HepG2 (cell line): ENCODE measurements around the gene CCDC136. TPM values are rescaled to one million over a fixed set of nuclear protein-coding genes. Genes with fewer than 3 reads are reported as not detected.

Source experiments
- ATAC-seq: fragments of 200-7000 bp; cut with Tn5 transposase; 3 replicates; pipeline ENCODE4 v1.9.1; 2020; ENCODE audit warnings: mild to moderate bottlenecking, moderate library complexity
- BruUV-seq: library from RNA; stranded (reverse); fragments of 400-500 nt; replicated peaks from 2 replicates; lab custom pipeline; 2021; lab: Mats Ljungman, UMichigan
- CTCF ChIA-PET: fragments of 300-600 bp; formaldehyde crosslinking; extraction: SDS; loops from one replicate; lab custom pipeline; 2021; ENCODE audit warnings: low total read pairs, inconsistent platforms, low intra/inter-chr PET ratio; lab: Yijun Ruan, JAX
- POLR2A ChIA-PET: fragments of 350-600 bp; sonication (Branson Sonifier 250); formaldehyde crosslinking; loops from one replicate; lab custom pipeline; 2020; ENCODE audit warnings: antibody characterized with exemption, inconsistent platforms; lab: Yijun Ruan, JAX
- DNase-seq: peaks from one replicate; pipeline ENCODE4 v3.0.0-alpha.2; 2015; ENCODE audit warnings: low spot score
- FAIRE-seq: peaks from 3 replicates; lab custom pipeline; 2011; peaks lifted over from hg19 to GRCh38; lab: Jason Lieb, UNC
- H2AFZ ChIP-seq: one replicate; pipeline ENCODE4 v1.6.1; 2011; ENCODE audit warnings: low read length, inconsistent platforms
- H3K27ac ChIP-seq: fragments of 300-600 bp; 3 replicates; pipeline ENCODE4 v1.8.0; 2011; ENCODE audit warnings: mixed run types, mild to moderate bottlenecking, mixed read lengths, low read length, inconsistent platforms; ENCODE audit not compliant: insufficient read depth; ENCODE audit errors: extremely low read length
- H3K27me3 ChIP-seq, 2 experiments: fragments of 200-600 bp in 1 of 2; 2 replicates in 1 of 2; 3 replicates in 1 of 2; pipeline versions ENCODE4 v1.6.0 to v1.8.0; 2011; ENCODE audit warnings: low read length in 2 of 2, mild to moderate bottlenecking in 2 of 2, moderate library complexity in 2 of 2, inconsistent platforms in 1 of 2; ENCODE audit not compliant: insufficient read depth in 2 of 2, control insufficient read depth in 1 of 2
- H3K36me3 ChIP-seq, 2 experiments: fragments of 200-600 bp in 1 of 2; replicated peaks in 1 of 2; 2 replicates in 1 of 2; 3 replicates in 1 of 2; pipeline versions ENCODE4 v1.5.1 to v1.8.0; 2011; ENCODE audit warnings: low read length in 2 of 2, inconsistent platforms in 1 of 2; ENCODE audit not compliant: insufficient read depth in 2 of 2, control insufficient read depth in 1 of 2
- H3K4me1 ChIP-seq: 2 replicates; pipeline ENCODE4 v1.5.1; 2012; ENCODE audit warnings: low read length, inconsistent platforms; ENCODE audit not compliant: insufficient read depth
- H3K4me2 ChIP-seq: 2 replicates; pipeline ENCODE4 v1.6.0; 2011; ENCODE audit warnings: low read depth, low read length, inconsistent platforms
- H3K4me3 ChIP-seq, 3 experiments: fragments of 200-600 bp in 1 of 3; sonication (generic), shearing (Covaris generic) in 1 of 3; replicated peaks in 1 of 3; 2 replicates each; pipeline ENCODE4 v1.5.1; 2011 to 2016; ENCODE audit warnings: low read length in 3 of 3, inconsistent platforms in 2 of 3, low read depth in 2 of 3, mild to moderate bottlenecking in 2 of 3, control low read depth in 1 of 3, mixed read lengths in 1 of 3; ENCODE audit not compliant: insufficient read depth in 1 of 3
- H3K79me2 ChIP-seq: one replicate; pipeline ENCODE4 v1.6.1; 2011; ENCODE audit warnings: low read length, inconsistent platforms; ENCODE audit not compliant: insufficient read depth
- H3K9ac ChIP-seq: 2 replicates; pipeline ENCODE4 v1.6.0; 2011; ENCODE audit warnings: mild to moderate bottlenecking, low read depth, low read length, inconsistent platforms; ENCODE audit not compliant: insufficient read depth
- H3K9me3 ChIP-seq: 2 replicates; pipeline ENCODE4 v1.5.1; 2012; ENCODE audit warnings: mild to moderate bottlenecking, low read length
- H4K20me1 ChIP-seq: 2 replicates; pipeline ENCODE4 v1.6.0; 2011; ENCODE audit warnings: inconsistent platforms, mild to moderate bottlenecking, low read length, moderate library complexity; ENCODE audit not compliant: insufficient read depth
- FOXO1 ChIP-seq: sonication (generic); formaldehyde crosslinking; IDR thresholded peaks from 2 replicates; pipeline ENCODE4 v1.4.0; 2020; ENCODE audit warnings: missing genetic modification reagents
- GFI1 ChIP-seq: sonication (generic); formaldehyde crosslinking; IDR thresholded peaks from 2 replicates; pipeline ENCODE4 v1.5.0; 2020; ENCODE audit warnings: missing genetic modification reagents, mild to moderate bottlenecking, borderline replicate concordance
- NFRKB ChIP-seq: fragments of 450-650 bp; IDR thresholded peaks from 2 replicates; pipeline ENCODE4 v1.6.1; 2017
- POLR2AphosphoS2 ChIP-seq: IDR thresholded peaks from 2 replicates; pipeline ENCODE4 v1.6.1; 2011; ENCODE audit warnings: low read depth, low read length, improper control_type of control experiment
- SOX6 ChIP-seq, 2 experiments: fragments of 450-650 bp in 1 of 2; sonication (generic) in 1 of 2; formaldehyde crosslinking in 1 of 2; IDR thresholded peaks; 2 replicates each; pipeline versions ENCODE4 v1.4.0 to v1.6.1; 2017 to 2020; ENCODE audit warnings: antibody characterized with exemption in 1 of 2, mild to moderate bottlenecking in 1 of 2, missing genetic modification reagents in 1 of 2
- TBP ChIP-seq: sonication (generic); formaldehyde crosslinking; IDR thresholded peaks from 2 replicates; pipeline ENCODE4 v1.5.0; 2020; ENCODE audit warnings: missing genetic modification reagents
- TEAD3 ChIP-seq: optimal IDR thresholded peaks from 2 replicates; pipeline ENCODE3; 2016; ENCODE audit warnings: borderline replicate concordance
- TSC22D2 ChIP-seq: sonication (generic); formaldehyde crosslinking; IDR thresholded peaks from 2 replicates; pipeline ENCODE4 v1.5.1; 2020; ENCODE audit warnings: missing genetic modification reagents, mild to moderate bottlenecking, borderline replicate concordance
- ZBTB20 ChIP-seq: sonication (generic); formaldehyde crosslinking; IDR thresholded peaks from 2 replicates; pipeline ENCODE4 v1.8.1; 2023; ENCODE audit warnings: missing genetic modification reagents, low read depth, mild to moderate bottlenecking, borderline replicate concordance
- ZFP41 ChIP-seq: sonication (generic); formaldehyde crosslinking; IDR thresholded peaks from 2 replicates; pipeline ENCODE4 v1.4.0; 2020; ENCODE audit warnings: mild to moderate bottlenecking, missing genetic modification reagents, borderline replicate concordance
- ZIK1 ChIP-seq: sonication (generic); formaldehyde crosslinking; IDR thresholded peaks from 2 replicates; pipeline ENCODE4 v1.5.0; 2020; ENCODE audit warnings: mild to moderate bottlenecking, low read depth, missing genetic modification reagents, borderline replicate concordance
- ZNF235 ChIP-seq: sonication (generic); formaldehyde crosslinking; IDR thresholded peaks from 2 replicates; pipeline ENCODE4 v1.8.1; 2023; ENCODE audit warnings: mild to moderate bottlenecking, missing genetic modification reagents, borderline replicate concordance
- ZNF251 ChIP-seq: sonication (generic); formaldehyde crosslinking; IDR thresholded peaks from 2 replicates; pipeline ENCODE4 v1.9.0; 2021; ENCODE audit warnings: mild to moderate bottlenecking, missing genetic modification reagents
- ZNF276 ChIP-seq: sonication (generic); formaldehyde crosslinking; IDR thresholded peaks from 2 replicates; pipeline ENCODE4 v1.4.0; 2020; ENCODE audit warnings: mild to moderate bottlenecking, low read depth, missing genetic modification reagents
- ZNF343 ChIP-seq: sonication (generic); formaldehyde crosslinking; IDR thresholded peaks from 2 replicates; pipeline ENCODE4 v1.4.0; 2020; ENCODE audit warnings: mild to moderate bottlenecking, missing genetic modification reagents
- ZNF775 ChIP-seq: sonication (generic); formaldehyde crosslinking; IDR thresholded peaks from 2 replicates; pipeline ENCODE4 v1.4.0; 2020; ENCODE audit warnings: missing genetic modification reagents, mild to moderate bottlenecking, moderate library complexity, borderline replicate concordance
- ZNF850 ChIP-seq: sonication (generic); formaldehyde crosslinking; conservative IDR thresholded peaks from 2 replicates; pipeline ENCODE4 v1.9.0; 2021; ENCODE audit warnings: mild to moderate bottlenecking, missing genetic modification reagents
- ZSCAN20 ChIP-seq: sonication (generic); formaldehyde crosslinking; IDR thresholded peaks from 2 replicates; pipeline ENCODE4 v1.4.0; 2020; ENCODE audit warnings: missing genetic modification reagents, mild to moderate bottlenecking, borderline replicate concordance
- ZSCAN30 ChIP-seq: sonication (generic); formaldehyde crosslinking; IDR thresholded peaks from 2 replicates; pipeline ENCODE4 v1.5.0; 2020; ENCODE audit warnings: mild to moderate bottlenecking, missing genetic modification reagents
- WGBS: methylation state at CpG from one replicate; pipeline ENCODE4 v1.1.6; 2017; ENCODE audit warnings: low lambda C conversion rate; 5-methylcytosine and 5-hydroxymethylcytosine counted together
- in situ Hi-C: cut with HindIII; loops from 2 replicates; pipeline ENCODE4 v1.10.0; 2017; ENCODE audit warnings: low pct_unique_long_range_greater_than_20kb; ENCODE audit not compliant: extremely low pct_ligation_motif_present
- intact Hi-C: fragments of 100-400 bp; cut with micrococcal nuclease; formaldehyde crosslinking; loops from one replicate; pipeline ENCODE4 v1.10.0; 2022; ENCODE audit not compliant: unreplicated experiment
- polyA plus RNA-seq, 8 experiments: library from polyadenylated mRNA; depleted of rRNA in 3 of 8; stranded (reverse) in 7 of 8; unstranded in 1 of 8; fragments of >200 nt; fragmentation: Illumina TruSeq in 4 of 8; extraction: Trizol in 4 of 8; gene quantifications; 2 replicates each; pipeline versions ENCODE4 v1.2.1 to v1.2.3, GENCODE V29; 2011 to 2016; ENCODE audit warnings: low read depth in 4 of 8, missing spikeins in 1 of 8, mixed read lengths in 1 of 8; ENCODE audit not compliant: insufficient read depth in 1 of 8
- total RNA-seq, 5 experiments: library from RNA; depleted of rRNA; stranded (reverse); fragments of >200 nt; fragmentation: Illumina TruSeq; extraction: Trizol; gene quantifications; 2 replicates each; pipeline ENCODE4 v1.2.3, GENCODE V29; 2016; ENCODE audit warnings: low read depth in 1 of 5
- TF ChIP-seq, protein P1 (sequence below): sonication (generic); formaldehyde crosslinking; IDR thresholded peaks from 2 replicates; pipeline ENCODE4 v1.4.0; 2020; ENCODE audit warnings: missing genetic modification reagents, mild to moderate bottlenecking, borderline replicate concordance
- TF ChIP-seq, protein P2 (sequence below): sonication (generic); formaldehyde crosslinking; conservative IDR thresholded peaks from 2 replicates; pipeline ENCODE4 v1.8.0; 2022; ENCODE audit warnings: mild to moderate bottlenecking, moderate library complexity, missing genetic modification reagents

Gene CCDC136
- total and polyA plus RNA-seq, 2 of the 13 experiments (the other 11 are each of a cell fraction or from before 2014, with no cell fraction given), result 0.04 to 0.38 TPM

DNA sequence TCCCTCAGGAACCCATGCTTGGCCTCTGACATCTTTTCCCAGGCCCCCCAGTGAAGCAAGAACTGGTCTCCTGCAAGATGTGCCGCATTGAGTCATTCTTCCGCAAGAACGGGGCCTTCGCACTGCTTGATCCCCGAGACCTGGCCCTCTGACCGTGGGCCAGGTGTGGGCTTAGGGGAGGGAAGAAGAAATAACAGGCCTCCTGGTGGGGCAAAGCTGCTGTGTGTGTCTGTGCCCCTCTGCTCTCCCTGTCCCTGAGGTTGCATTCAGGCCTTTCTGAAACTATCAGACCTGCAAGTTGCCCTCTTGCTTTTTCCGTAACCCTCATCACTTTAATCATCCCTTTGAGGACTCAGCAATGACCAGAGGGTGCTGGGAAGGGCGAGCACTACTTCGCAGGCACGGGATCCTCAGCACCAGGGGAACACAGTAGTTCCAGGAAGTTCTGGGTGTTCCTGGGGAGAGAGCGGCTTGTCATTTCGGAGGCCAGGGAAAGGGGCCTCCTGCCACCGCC, 76.9 kb downstream of the CCDC136 start:
- Histone ChIP-seq H4K20me1 (no peaks in the 10 kb centered on the region; the same call in 1 of the 2 replicates), H3K4me1 (peaks cover 37% of the 10 kb centered on the region), H2AFZ (no peak overlapping the region), H3K9ac (peak overlapping the region; percentile 40; the same call in 1 of the 2 replicates), H3K4me3 (peak overlapping the region; percentile 63 to 73 (median 68)), H3K4me2 (peak overlapping the region; percentile 83), H3K79me2 (peaks cover 2% of the 10 kb centered on the region), H3K27me3 (peaks cover 3 to 12% of the 10 kb centered on the region in 2 experiments; a peak in 4 of 5 replicates), H3K27ac (no peak overlapping the region), H3K36me3 (peaks cover 0 to 5% of the 10 kb centered on the region in 2 experiments; a peak in 2 of 5 replicates), H3K9me3 (no peaks in the 10 kb centered on the region)
- BruUV-seq, result no TSS peak
- WGBS, result 3% methylated on average over 4 of the region's 13 CpGs
- DNase-seq, result no peak
- in situ Hi-C loops (no loop called here), intact Hi-C loops (loop anchor here (10.0 kb wide), 1 partner anchor 84 kb away; no protein-coding TSS in a partner anchor)
- ChIA-PET POLR2A (no interaction called here), CTCF (no interaction called here)
- no peak for FAIRE-seq
- ATAC-seq, result peak; percentile 21
- TF ChIP-seq ZNF850 (no peak), ZNF343 (CRISPR knock-in tag) (0 out of 2 replicates have a peak, but pooled peaks have one; percentile 14), ZSCAN30 (CRISPR knock-in tag) (no peak), GFI1 (CRISPR knock-in tag) (0 out of 2 replicates have a peak, but pooled peaks have one; percentile 4), TBP (CRISPR knock-in tag) (no peak), ZFP41 (CRISPR knock-in tag) (no peak), FOXO1 (CRISPR knock-in tag) (no peak), SOX6 (IDR thresholded peaks at IDR 0.05) (no peak), SOX6 (CRISPR knock-in tag; IDR thresholded peaks at IDR 0.05) (no peak), ZNF276 (CRISPR knock-in tag) (no peak), ZBTB20 (CRISPR knock-in tag) (no peak), TEAD3 (CRISPR knock-in tag) (no peak), TSC22D2 (CRISPR knock-in tag) (no peak), POLR2AphosphoS2 (no peak), NFRKB (no peak), ZNF775 (no peak), ZIK1 (CRISPR knock-in tag) (no peak), ZNF251 (CRISPR knock-in tag) (no peak), ZSCAN20 (CRISPR knock-in tag) (no peak), ZNF235 (CRISPR knock-in tag) (no peak)
- TF ChIP-seq, protein P1, sequence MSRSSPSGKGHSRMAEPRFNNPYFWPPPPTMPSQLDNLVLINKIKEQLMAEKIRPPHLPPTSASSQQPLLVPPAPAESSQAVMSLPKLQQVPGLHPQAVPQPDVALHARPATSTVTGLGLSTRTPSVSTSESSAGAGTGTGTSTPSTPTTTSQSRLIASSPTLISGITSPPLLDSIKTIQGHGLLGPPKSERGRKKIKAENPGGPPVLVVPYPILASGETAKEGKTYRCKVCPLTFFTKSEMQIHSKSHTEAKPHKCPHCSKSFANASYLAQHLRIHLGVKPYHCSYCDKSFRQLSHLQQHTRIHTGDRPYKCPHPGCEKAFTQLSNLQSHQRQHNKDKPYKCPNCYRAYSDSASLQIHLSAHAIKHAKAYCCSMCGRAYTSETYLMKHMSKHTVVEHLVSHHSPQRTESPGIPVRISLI, result no peak
- TF ChIP-seq, protein P2, sequence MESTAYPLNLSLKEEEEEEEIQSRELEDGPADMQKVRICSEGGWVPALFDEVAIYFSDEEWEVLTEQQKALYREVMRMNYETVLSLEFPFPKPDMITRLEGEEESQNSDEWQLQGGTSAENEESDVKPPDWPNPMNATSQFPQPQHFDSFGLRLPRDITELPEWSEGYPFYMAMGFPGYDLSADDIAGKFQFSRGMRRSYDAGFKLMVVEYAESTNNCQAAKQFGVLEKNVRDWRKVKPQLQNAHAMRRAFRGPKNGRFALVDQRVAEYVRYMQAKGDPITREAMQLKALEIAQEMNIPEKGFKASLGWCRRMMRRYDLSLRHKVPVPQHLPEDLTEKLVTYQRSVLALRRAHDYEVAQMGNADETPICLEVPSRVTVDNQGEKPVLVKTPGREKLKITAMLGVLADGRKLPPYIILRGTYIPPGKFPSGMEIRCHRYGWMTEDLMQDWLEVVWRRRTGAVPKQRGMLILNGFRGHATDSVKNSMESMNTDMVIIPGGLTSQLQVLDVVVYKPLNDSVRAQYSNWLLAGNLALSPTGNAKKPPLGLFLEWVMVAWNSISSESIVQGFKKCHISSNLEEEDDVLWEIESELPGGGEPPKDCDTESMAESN (CRISPR knock-in tag), result no peak
